GM23338 (cell line): ENCODE results near the gene SLIT1. TPM values are rescaled to one million over a fixed set of nuclear protein-coding genes. Genes with fewer than 3 reads are reported as not detected.
A peak's percentile ranks its signal among the peaks of the same experiment; 100 is the strongest.

ENCODE experiments used
- ATAC-seq: fragments of 200-7000 bp; cut with Tn5 transposase; 3 replicates; pipeline ENCODE4 v1.9.1; 2020
- DNase-seq: peaks from one replicate; pipeline ENCODE4 v3.0.0-alpha.2; 2015; ENCODE audit warnings: low spot score
- H2AFZ ChIP-seq: fragments of 200-600 bp; sonication (generic); 2 replicates; pipeline ENCODE4 v1.8.0; 2016; ENCODE audit warnings: antibody characterized with exemption, mild to moderate bottlenecking, moderate library complexity
- H3F3A ChIP-seq: fragments of 200-600 bp; sonication (generic); replicated peaks from 2 replicates; pipeline ENCODE4 v1.8.0; 2017; ENCODE audit warnings: antibody characterized with exemption, mixed run types, low read depth
- H3K27ac ChIP-seq: fragments of 200-600 bp; sonication (generic); 2 replicates; pipeline ENCODE4 v1.6.1; 2016; ENCODE audit warnings: low read depth
- H3K27me3 ChIP-seq: fragments of 200-600 bp; sonication (generic); 2 replicates; pipeline ENCODE4 v1.8.0; 2016; ENCODE audit warnings: mild to moderate bottlenecking, mixed run types, moderate library complexity; ENCODE audit not compliant: insufficient read depth
- H3K36me3 ChIP-seq: fragments of 200-600 bp; sonication (generic); 2 replicates; pipeline ENCODE4 v1.8.0; 2016; ENCODE audit warnings: mild to moderate bottlenecking; ENCODE audit not compliant: insufficient read depth
- H3K4me1 ChIP-seq: fragments of 200-600 bp; sonication (generic); 2 replicates; pipeline ENCODE4 v1.8.0; 2016; ENCODE audit warnings: mild to moderate bottlenecking, moderate library complexity; ENCODE audit not compliant: insufficient read depth
- H3K4me2 ChIP-seq: fragments of 200-600 bp; sonication (generic); 2 replicates; pipeline ENCODE4 v1.7.1; 2017; ENCODE audit warnings: mixed run types
- H3K4me3 ChIP-seq: fragments of 200-600 bp; sonication (generic); 2 replicates; pipeline ENCODE4 v1.6.1; 2016; ENCODE audit warnings: mixed run types
- H3K79me2 ChIP-seq: fragments of 200-600 bp; sonication (generic); replicated peaks from 2 replicates; pipeline ENCODE4 v1.8.0; 2017; ENCODE audit warnings: mild to moderate bottlenecking; ENCODE audit not compliant: insufficient read depth
- H3K9me2 ChIP-seq: fragments of 200-600 bp; sonication (generic); 2 replicates; pipeline ENCODE4 v1.8.0; 2017; ENCODE audit not compliant: insufficient read depth
- H4K20me1 ChIP-seq: fragments of 200-600 bp; sonication (generic); replicated peaks from 2 replicates; pipeline ENCODE4 v1.8.0; 2017; ENCODE audit warnings: mild to moderate bottlenecking; ENCODE audit not compliant: insufficient read depth
- H3K27ac Mint-ChIP-seq: 2 replicates; pipeline ENCODE4 v1.8.0; 2020; ENCODE audit warnings: inconsistent platforms, mild to moderate bottlenecking, moderate library complexity, mixed read lengths
- H3K27me3 Mint-ChIP-seq: 3 replicates; pipeline ENCODE4 v1.8.0; 2022; ENCODE audit warnings: low read depth, mild to moderate bottlenecking, moderate library complexity, mixed read lengths, inconsistent platforms; ENCODE audit not compliant: insufficient read depth, poor library complexity
- H3K36me3 Mint-ChIP-seq: 3 replicates; pipeline ENCODE4 v1.8.0; 2021; ENCODE audit warnings: low read depth, mild to moderate bottlenecking, inconsistent platforms, moderate library complexity, mixed read lengths
- H3K4me1 Mint-ChIP-seq: 3 replicates; pipeline ENCODE4 v1.8.0; 2020; ENCODE audit warnings: mild to moderate bottlenecking, inconsistent platforms, mixed read lengths
- H3K4me3 Mint-ChIP-seq: 3 replicates; pipeline ENCODE4 v1.8.0; 2021; ENCODE audit warnings: moderate library complexity, mild to moderate bottlenecking, inconsistent platforms, mixed read lengths
- H3K9me3 Mint-ChIP-seq: 3 replicates; pipeline ENCODE4 v1.8.0; 2020; ENCODE audit warnings: moderate library complexity, mild to moderate bottlenecking, inconsistent platforms, mixed read lengths
- CREB1 ChIP-seq: fragments of 250-450 bp; sonication (Bioruptor Pico); IDR thresholded peaks from 2 replicates; pipeline ENCODE4 v1.5.0; 2020; ENCODE audit warnings: low read depth, mild to moderate bottlenecking, moderate library complexity
- CTCF ChIP-seq, 2 experiments: fragments of 200-600 bp in 1 of 2; sonication (generic) in 1 of 2; conservative IDR thresholded peaks; 2 replicates each; pipeline versions ENCODE4 v1.5.1 to v1.6.1; 2016 to 2017; ENCODE audit warnings: antibody characterized with exemption in 2 of 2, low read depth in 2 of 2, mild to moderate bottlenecking in 2 of 2, moderate library complexity in 1 of 2
- ETS1 ChIP-seq: IDR thresholded peaks from 2 replicates; pipeline ENCODE4 v1.6.1; 2016; ENCODE audit warnings: antibody characterized with exemption
- EZH2 ChIP-seq: fragments of 200-600 bp; sonication (generic); IDR thresholded peaks from one replicate; pipeline ENCODE4 v1.8.0; 2017; ENCODE audit warnings: antibody characterized with exemption, mild to moderate bottlenecking, low read depth; ENCODE audit not compliant: unreplicated experiment
- EZH2phosphoT487 ChIP-seq: fragments of 200-600 bp; sonication (generic); IDR thresholded peaks from one replicate; pipeline ENCODE4 v1.8.1; 2018; ENCODE audit warnings: antibody characterized with exemption; ENCODE audit not compliant: unreplicated experiment
- JUNB ChIP-seq: IDR thresholded peaks from one replicate; pipeline ENCODE4 v1.6.1; 2016; ENCODE audit warnings: antibody characterized with exemption; ENCODE audit not compliant: unreplicated experiment
- NANOG ChIP-seq: IDR thresholded peaks from 2 replicates; pipeline ENCODE4 v1.6.1; 2016; ENCODE audit warnings: antibody characterized with exemption, borderline replicate concordance
- POLR2AphosphoS5 ChIP-seq: IDR thresholded peaks from 2 replicates; pipeline ENCODE4 v1.6.1; 2016; ENCODE audit warnings: antibody characterized with exemption, low read depth
- REST ChIP-seq: IDR thresholded peaks from one replicate; pipeline ENCODE4 v1.6.1; 2018; ENCODE audit warnings: antibody characterized with exemption; ENCODE audit not compliant: unreplicated experiment
- STAT1 ChIP-seq: IDR thresholded peaks from one replicate; pipeline ENCODE4 v1.6.1; 2016; ENCODE audit warnings: antibody characterized with exemption; ENCODE audit not compliant: unreplicated experiment
- ZNF114 ChIP-seq: fragments of 250-450 bp; sonication (Bioruptor Pico); IDR thresholded peaks from 2 replicates; pipeline ENCODE4 v1.5.0; 2020; ENCODE audit warnings: mild to moderate bottlenecking, moderate library complexity
- ZNF331 ChIP-seq: fragments of 250-450 bp; sonication (Bioruptor Pico); IDR thresholded peaks from 2 replicates; pipeline ENCODE4 v1.5.0; 2020; ENCODE audit warnings: low read depth, mild to moderate bottlenecking, moderate library complexity
- ZNF462 ChIP-seq: fragments of 250-450 bp; sonication (Bioruptor Pico); IDR thresholded peaks from 2 replicates; pipeline ENCODE4 v1.5.0; 2020; ENCODE audit warnings: mild to moderate bottlenecking, moderate library complexity
- polyA plus RNA-seq: library from polyadenylated mRNA; unstranded; fragments of >200 nt; fragmentation: Nextera tagmentation; extraction: Ambion mirVana; gene quantifications from 2 replicates; pipeline ENCODE4 v1.2.1, GENCODE V29; 2016
- total RNA-seq: library from RNA; depleted of rRNA; stranded (reverse); fragments of >200 nt; shearing (Covaris generic); gene quantifications from 2 replicates; pipeline ENCODE4 v1.2.3, GENCODE V29; 2014

The SLIT1 gene
- total and polyA plus RNA-seq, 2 experiments from 2014 or later, result 0.76 to 1.7 TPM

GRCh38 chr10:97165499-97165898 is 20.3 kb downstream of the SLIT1 start:
- no peaks in the 10 kb centered on the region for H4K20me1 ChIP-seq
- H3K27ac Mint-ChIP-seq, result no peak overlapping the region
- H3K27me3 ChIP-seq, result no peaks in the 10 kb centered on the region
- no peak overlapping the region for H3K4me3 ChIP-seq
- H2AFZ ChIP-seq, result peak overlapping the region; percentile 14; the same call in 1 of the 2 replicates
- ATAC-seq, result no peak
- H3K4me1 Mint-ChIP-seq, result peaks cover 23% of the 10 kb centered on the region
- no peaks in the 10 kb centered on the region for H3F3A ChIP-seq
- H3K27me3 Mint-ChIP-seq, result peaks cover 4% of the 10 kb centered on the region
- no peaks in the 10 kb centered on the region for H3K36me3 ChIP-seq
- peaks cover 9% of the 10 kb centered on the region; the same call in 1 of the 2 replicates for H3K4me1 ChIP-seq
- no peak overlapping the region for H3K4me3 Mint-ChIP-seq
- no peak overlapping the region for H3K4me2 ChIP-seq
- no peaks in the 10 kb centered on the region for H3K79me2 ChIP-seq
- H3K9me3 Mint-ChIP-seq, result no peaks in the 10 kb centered on the region
- DNase-seq, result no peak
- H3K9me2 ChIP-seq, result no peaks in the 10 kb centered on the region
- TF ChIP-seq CTCF (conservative IDR thresholded peaks at IDR 0.05; ENCODE audit: low read depth in 2 of 2) (no peak), ETS1 (no peak), STAT1 (no peak), REST (no peak), ZNF331 (CRISPR knock-in tag) (no peak), EZH2 (no peak), ZNF462 (no peak), CREB1 (CRISPR knock-in tag) (no peak), NANOG (no peak), ZNF114 (no peak), POLR2AphosphoS5 (no peak), JUNB (no peak), EZH2phosphoT487 (no peak)
- no peak overlapping the region for H3K27ac ChIP-seq
- H3K36me3 Mint-ChIP-seq, result no peaks in the 10 kb centered on the region; the same call in 2 of the 3 replicates
